Spleen (tissue), 7 donors: Measurements from ENCODE around the gene ALPK3.

ENCODE experiments used
- POLR2A ChIP-seq, 3 donors: fragments of 450-650 bp; IDR thresholded peaks; one replicate each; pipeline ENCODE4 v1.5.1; 2017; ENCODE audit warnings: antibody characterized with exemption in 3 of 3, mild to moderate bottlenecking in 1 of 3
- POLR2AphosphoS5 ChIP-seq, 3 donors: sonication (generic); formaldehyde crosslinking; IDR thresholded peaks; one replicate each; pipeline ENCODE4 v1.5.1; 2017; ENCODE audit warnings: antibody characterized with exemption in 3 of 3
- TF ChIP-seq, protein P1 (sequence below), 11 experiments: fragments of 200-600 bp in 7 of 11; fragments of 450-650 bp in 4 of 11; sonication (generic) in 4 of 11; IDR thresholded peaks in 8 of 11; conservative IDR thresholded peaks in 3 of 11; 1 replicate in 7 of 11; 2 replicates in 4 of 11; pipeline versions ENCODE4 v1.4.0 to v1.8.0; 2016 to 2021; ENCODE audit warnings: antibody characterized with exemption in 11 of 11, inconsistent platforms in 4 of 11, mild to moderate bottlenecking in 1 of 11
- donor health status: DM: no; HTN: no; CAD: no; lungs with moderate emphysema.
- donor health status: DM: no; HTN: no; CAD: no.
- donor health status: DM: no; HTN: no; CAD: no.

DNA sequence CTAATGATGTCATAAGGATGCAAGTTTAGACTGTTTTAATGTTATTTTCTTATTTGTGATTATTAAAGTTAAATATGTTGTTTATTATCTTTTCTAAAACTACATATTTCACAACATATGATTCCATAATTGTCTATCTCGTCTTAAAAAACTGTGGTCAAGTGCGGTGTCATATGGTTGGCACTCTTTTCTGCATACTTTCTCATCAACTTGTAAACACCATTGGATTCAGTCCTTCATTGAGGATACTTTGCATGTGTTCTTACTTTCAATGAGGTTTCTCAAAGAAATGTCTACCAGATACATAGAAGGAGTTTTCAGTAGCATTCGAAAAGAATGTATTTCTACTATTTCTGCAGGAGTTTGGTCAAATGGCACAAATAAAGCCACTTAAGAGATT is 22.0 kb upstream of the ALPK3 start:
- TF ChIP-seq, protein P1, sequence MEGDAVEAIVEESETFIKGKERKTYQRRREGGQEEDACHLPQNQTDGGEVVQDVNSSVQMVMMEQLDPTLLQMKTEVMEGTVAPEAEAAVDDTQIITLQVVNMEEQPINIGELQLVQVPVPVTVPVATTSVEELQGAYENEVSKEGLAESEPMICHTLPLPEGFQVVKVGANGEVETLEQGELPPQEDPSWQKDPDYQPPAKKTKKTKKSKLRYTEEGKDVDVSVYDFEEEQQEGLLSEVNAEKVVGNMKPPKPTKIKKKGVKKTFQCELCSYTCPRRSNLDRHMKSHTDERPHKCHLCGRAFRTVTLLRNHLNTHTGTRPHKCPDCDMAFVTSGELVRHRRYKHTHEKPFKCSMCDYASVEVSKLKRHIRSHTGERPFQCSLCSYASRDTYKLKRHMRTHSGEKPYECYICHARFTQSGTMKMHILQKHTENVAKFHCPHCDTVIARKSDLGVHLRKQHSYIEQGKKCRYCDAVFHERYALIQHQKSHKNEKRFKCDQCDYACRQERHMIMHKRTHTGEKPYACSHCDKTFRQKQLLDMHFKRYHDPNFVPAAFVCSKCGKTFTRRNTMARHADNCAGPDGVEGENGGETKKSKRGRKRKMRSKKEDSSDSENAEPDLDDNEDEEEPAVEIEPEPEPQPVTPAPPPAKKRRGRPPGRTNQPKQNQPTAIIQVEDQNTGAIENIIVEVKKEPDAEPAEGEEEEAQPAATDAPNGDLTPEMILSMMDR (IDR thresholded peaks at IDR 0.05 in 8 of 11, conservative IDR thresholded peaks at IDR 0.05 in 3 of 11) = no peak
- no peak for TF ChIP-seq POLR2AphosphoS5 (IDR thresholded peaks at IDR 0.05)
- no peak for TF ChIP-seq POLR2A (IDR thresholded peaks at IDR 0.05)
